ENCODE results near the gene DPCD. TPM values are rescaled to one million over a fixed set of nuclear protein-coding genes. Genes with fewer than 3 reads are reported as not detected.

DPCD gene
- total RNA-seq, 4 donors from 2014 or later = 9.3 to 14.4 (median 11.5) TPM

GRCh38 chr10:101655570-101655969 is 67.4 kb downstream of the DPCD start:
- no peaks in the 10 kb centered on the region for H3K27me3 ChIP-seq
- no peak overlapping the region for H3K4me3 ChIP-seq
- TF ChIP-seq POLR2AphosphoS5 (IDR thresholded peaks at IDR 0.05) (no peak), EP300 (IDR thresholded peaks at IDR 0.05) (no peak), POLR2A (IDR thresholded peaks at IDR 0.05) (no peak)
- TF ChIP-seq, protein P1, sequence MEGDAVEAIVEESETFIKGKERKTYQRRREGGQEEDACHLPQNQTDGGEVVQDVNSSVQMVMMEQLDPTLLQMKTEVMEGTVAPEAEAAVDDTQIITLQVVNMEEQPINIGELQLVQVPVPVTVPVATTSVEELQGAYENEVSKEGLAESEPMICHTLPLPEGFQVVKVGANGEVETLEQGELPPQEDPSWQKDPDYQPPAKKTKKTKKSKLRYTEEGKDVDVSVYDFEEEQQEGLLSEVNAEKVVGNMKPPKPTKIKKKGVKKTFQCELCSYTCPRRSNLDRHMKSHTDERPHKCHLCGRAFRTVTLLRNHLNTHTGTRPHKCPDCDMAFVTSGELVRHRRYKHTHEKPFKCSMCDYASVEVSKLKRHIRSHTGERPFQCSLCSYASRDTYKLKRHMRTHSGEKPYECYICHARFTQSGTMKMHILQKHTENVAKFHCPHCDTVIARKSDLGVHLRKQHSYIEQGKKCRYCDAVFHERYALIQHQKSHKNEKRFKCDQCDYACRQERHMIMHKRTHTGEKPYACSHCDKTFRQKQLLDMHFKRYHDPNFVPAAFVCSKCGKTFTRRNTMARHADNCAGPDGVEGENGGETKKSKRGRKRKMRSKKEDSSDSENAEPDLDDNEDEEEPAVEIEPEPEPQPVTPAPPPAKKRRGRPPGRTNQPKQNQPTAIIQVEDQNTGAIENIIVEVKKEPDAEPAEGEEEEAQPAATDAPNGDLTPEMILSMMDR (IDR thresholded peaks at IDR 0.05) = no peak
- no peaks in the 10 kb centered on the region for H3K4me1 ChIP-seq
- DNase-seq (ENCODE audit: low spot score in 2 of 2) = peak in 1 of 2 donors; percentile 69
- 72% methylated on average over 6 of the region's 6 CpGs for WGBS
- peaks cover 46% of the 10 kb centered on the region for H3K36me3 ChIP-seq
- no peaks in the 10 kb centered on the region for H3K9me3 ChIP-seq
- peak overlapping the region; percentile 31 for H3K27ac ChIP-seq

DNA sequence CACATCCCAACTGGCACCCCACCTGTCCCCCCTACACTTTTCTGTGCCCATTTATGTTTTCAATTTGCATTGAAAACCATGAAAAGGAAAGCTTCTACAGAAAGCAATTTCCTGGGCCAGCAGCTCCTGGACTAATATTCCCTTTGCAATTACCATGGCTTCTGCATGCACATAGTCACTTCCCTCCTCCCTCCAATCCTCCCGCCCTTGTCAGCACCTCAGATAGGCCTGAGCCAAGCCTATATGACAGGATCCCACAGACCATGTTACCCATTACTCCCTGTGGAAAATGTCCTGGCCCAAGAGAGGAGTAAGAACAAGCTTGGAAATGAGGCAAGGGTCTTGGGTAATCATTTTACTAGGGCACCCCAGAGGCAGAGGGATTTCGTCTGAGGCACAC is 68.8 kb downstream of the DPCD start:
- no peak overlapping the region for H3K27ac ChIP-seq
- H3K4me1 ChIP-seq = no peaks in the 10 kb centered on the region
- no peaks in the 10 kb centered on the region for H3K9me3 ChIP-seq
- H3K27me3 ChIP-seq = no peaks in the 10 kb centered on the region
- H3K4me3 ChIP-seq = no peak overlapping the region
- peaks cover 46% of the 10 kb centered on the region for H3K36me3 ChIP-seq
- no peak for DNase-seq (ENCODE audit: low spot score in 2 of 2)
- TF ChIP-seq, protein P1 (IDR thresholded peaks at IDR 0.05) = no peak
- TF ChIP-seq POLR2A (IDR thresholded peaks at IDR 0.05) (no peak), EP300 (IDR thresholded peaks at IDR 0.05) (no peak), POLR2AphosphoS5 (IDR thresholded peaks at IDR 0.05) (no peak)
- WGBS = 93% methylated on average over 2 of the region's 2 CpGs

DNA sequence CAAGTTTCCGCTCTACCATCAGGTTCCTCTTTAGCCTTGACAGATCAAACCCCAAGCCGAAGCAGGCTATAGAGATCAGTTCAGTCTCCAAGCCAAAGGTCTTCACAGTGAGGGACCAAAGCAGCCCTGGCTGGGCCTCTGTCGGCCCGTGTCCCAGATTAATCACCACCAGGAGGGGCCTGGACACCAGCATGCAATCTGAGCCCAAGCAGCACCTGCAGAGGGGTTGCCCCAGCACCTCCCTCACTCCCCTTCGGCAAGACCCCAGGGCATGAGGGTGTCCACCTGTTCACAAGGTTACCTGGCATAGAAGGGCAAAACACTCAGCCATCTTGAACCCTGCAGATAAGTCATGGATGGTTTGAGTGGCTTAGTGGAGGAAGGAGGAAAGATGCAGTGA is 70.9 kb downstream of the DPCD start:
- DNase-seq (ENCODE audit: low spot score in 2 of 2) = no peak
- 82% methylated on average over 5 of the region's 5 CpGs for WGBS
- Histone ChIP-seq H3K9me3 (no peaks in the 10 kb centered on the region), H3K27ac (no peak overlapping the region), H3K4me1 (no peaks in the 10 kb centered on the region), H3K4me3 (no peak overlapping the region), H3K27me3 (no peaks in the 10 kb centered on the region), H3K36me3 (peaks cover 61% of the 10 kb centered on the region)
- TF ChIP-seq POLR2AphosphoS5 (IDR thresholded peaks at IDR 0.05) (no peak), POLR2A (IDR thresholded peaks at IDR 0.05) (no peak), EP300 (IDR thresholded peaks at IDR 0.05) (no peak)
- TF ChIP-seq, protein P1 (IDR thresholded peaks at IDR 0.05) = no peak

Other genes with a start within 250 kb of the DPCD start
- gene BTRC, start 234.2 kb upstream of the DPCD start, total RNA-seq = 10 to 100 TPM; 17.4 to 20.6 (median 18.5) TPM
- gene POLL, start 64 bp upstream of the DPCD start, total RNA-seq = 10 to 100 TPM; 13.5 to 32.3 (median 20.6) TPM
- gene FBXW4, start 106.8 kb downstream of the DPCD start, total RNA-seq = 10 to 100 TPM; 48.2 to 83.6 (median 71.3) TPM
- gene FGF8, start 187.8 kb downstream of the DPCD start, total RNA-seq = not detected
- gene NPM3, start 195.1 kb downstream of the DPCD start, total RNA-seq = 10 to 100 TPM; 13.3 to 60.5 (median 31.1) TPM
- gene OGA, start 230.1 kb downstream of the DPCD start, total RNA-seq = 100 to 1,000 TPM in 3 of 4 donors, 10 to 100 TPM in 1; 90.2 to 423 (median 131) TPM